ENCODE data around the gene TMEM179.

GRCh38 chr14:104576232-104576969, 28.2 kb downstream of the TMEM179 start:
- TF ChIP-seq CTCF (IDR thresholded peaks at IDR 0.05) (no peak), POLR2A (IDR thresholded peaks at IDR 0.05) (no peak), EP300 (IDR thresholded peaks at IDR 0.05) (no peak)
